GM10248 (cell line): ENCODE results near the gene MTERF4.

Source experiments
- CTCF ChIA-PET: fragments of 300-600 bp; sonication (Branson Sonifier 250); formaldehyde crosslinking; extraction: SDS; loops from one replicate; lab custom pipeline; 2021; ENCODE audit warnings: antibody characterized with exemption; lab: Yijun Ruan, JAX
- POLR2A ChIA-PET: fragments of 350-650 bp; sonication (Branson Sonifier 250); formaldehyde crosslinking; extraction: SDS; loops from one replicate; lab custom pipeline; 2020; ENCODE audit warnings: antibody characterized with exemption; lab: Yijun Ruan, JAX
- DNase-seq: peaks from one replicate; pipeline ENCODE4 v3.0.0; 2012; ENCODE audit errors: extremely low spot score
- TF ChIP-seq, protein P1 (sequence below): IDR thresholded peaks from 2 replicates; pipeline ENCODE4 v1.5.1; 2012; ENCODE audit warnings: mild to moderate bottlenecking, low read depth; ENCODE audit errors: extremely low read depth, missing control alignments, control extremely low read depth

The MTERF4 gene

DNA sequence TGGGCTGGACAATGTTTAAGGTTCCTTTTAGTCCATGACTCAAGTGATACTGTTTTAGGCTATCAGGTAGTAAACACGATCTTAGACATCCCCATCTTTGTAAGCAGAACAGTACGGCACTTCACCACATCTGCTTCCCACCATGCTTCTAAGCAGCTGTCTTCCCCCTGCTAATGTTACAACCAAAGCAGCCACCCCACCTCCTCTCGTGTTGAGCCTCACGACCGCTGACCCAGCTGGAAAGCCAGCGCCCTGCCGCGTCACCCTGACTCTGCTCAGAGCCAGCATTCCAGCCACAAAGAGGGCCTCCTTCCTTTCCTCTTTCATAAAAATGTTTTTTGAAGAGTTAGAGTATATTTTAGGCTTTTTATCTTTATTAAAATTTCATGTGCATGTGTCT is 9.4 kb downstream of the MTERF4 start:
- DNase-seq = no peak
- TF ChIP-seq, protein P1, sequence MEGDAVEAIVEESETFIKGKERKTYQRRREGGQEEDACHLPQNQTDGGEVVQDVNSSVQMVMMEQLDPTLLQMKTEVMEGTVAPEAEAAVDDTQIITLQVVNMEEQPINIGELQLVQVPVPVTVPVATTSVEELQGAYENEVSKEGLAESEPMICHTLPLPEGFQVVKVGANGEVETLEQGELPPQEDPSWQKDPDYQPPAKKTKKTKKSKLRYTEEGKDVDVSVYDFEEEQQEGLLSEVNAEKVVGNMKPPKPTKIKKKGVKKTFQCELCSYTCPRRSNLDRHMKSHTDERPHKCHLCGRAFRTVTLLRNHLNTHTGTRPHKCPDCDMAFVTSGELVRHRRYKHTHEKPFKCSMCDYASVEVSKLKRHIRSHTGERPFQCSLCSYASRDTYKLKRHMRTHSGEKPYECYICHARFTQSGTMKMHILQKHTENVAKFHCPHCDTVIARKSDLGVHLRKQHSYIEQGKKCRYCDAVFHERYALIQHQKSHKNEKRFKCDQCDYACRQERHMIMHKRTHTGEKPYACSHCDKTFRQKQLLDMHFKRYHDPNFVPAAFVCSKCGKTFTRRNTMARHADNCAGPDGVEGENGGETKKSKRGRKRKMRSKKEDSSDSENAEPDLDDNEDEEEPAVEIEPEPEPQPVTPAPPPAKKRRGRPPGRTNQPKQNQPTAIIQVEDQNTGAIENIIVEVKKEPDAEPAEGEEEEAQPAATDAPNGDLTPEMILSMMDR = no peak
- CTCF ChIA-PET = interaction anchor here (1.0 to 1.6 kb wide), 4 partner anchors 9 to 119 kb away, joined by 3 to 5 read pairs (median 4); partner anchors contain the start of gene MTERF4
- POLR2A ChIA-PET = no interaction called here

DNA sequence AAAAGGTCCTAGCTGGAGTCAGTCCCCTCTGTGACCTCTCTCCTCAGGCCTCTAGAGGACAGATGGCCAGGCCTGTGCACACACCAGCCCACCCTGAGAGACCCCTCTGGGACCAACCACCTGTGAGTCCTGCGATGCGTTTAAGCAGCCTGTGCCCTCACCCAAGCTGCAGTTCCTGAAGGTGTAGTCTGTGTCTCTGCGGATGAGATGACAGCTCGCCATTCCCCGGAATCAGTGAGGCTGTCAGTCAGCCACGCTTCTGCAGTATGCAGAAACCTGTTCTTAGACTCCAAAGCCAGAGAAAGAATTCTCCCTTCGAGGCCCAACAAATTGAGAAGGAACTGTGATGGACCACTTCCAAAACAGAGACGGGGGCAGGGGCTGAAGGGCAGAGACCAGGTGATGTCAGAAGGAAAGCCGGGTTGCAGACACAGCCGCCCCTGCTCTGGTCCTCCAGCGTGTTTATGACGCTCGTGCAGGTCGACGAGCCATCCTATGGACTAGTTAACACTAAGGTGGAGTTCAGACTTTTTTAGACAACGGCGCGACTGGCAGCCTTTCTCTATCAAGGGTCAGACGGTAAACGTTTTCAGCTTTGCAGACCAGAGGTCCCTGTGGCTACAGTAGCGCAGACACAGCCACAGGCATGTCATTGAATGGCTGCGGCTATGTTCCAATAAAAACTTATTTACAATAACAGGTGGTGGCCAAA is 10.2 kb downstream of the MTERF4 start:
- CTCF ChIA-PET = interaction anchor here (1.0 to 5.2 kb wide), 3 partner anchors 9 to 14 kb away, joined by 4 to 32 read pairs (median 5); partner anchors contain the start of gene MTERF4
- TF ChIP-seq, protein P1 = no peak
- no peak for DNase-seq
- POLR2A ChIA-PET = no interaction called here

DNA sequence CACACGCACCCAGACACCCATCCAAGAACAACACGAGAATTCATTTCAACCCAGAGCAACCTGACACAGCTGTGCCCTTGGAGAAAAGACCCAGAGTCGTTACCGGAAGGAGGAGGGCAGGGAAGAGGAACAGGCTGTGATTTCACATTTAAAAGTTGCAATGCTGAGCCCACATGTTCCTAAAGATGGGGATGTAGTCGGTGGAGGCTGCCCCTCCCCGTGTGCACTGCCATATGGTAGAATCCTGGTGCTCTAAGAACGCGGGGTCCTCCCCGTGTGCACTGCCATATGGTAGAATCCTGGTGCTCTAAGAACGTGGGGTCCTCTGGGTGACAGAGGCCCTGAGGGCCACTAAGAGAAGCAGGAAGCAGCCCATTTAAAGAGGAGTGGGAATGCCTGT is 10.9 kb downstream of the MTERF4 start:
- no peak for DNase-seq
- TF ChIP-seq, protein P1 = no peak
- POLR2A ChIA-PET = no interaction called here
- CTCF ChIA-PET = interaction anchor here (5.2 kb wide), 1 partner anchor 13 kb away, joined by 32 read pairs; no protein-coding TSS in a partner anchor

DNA sequence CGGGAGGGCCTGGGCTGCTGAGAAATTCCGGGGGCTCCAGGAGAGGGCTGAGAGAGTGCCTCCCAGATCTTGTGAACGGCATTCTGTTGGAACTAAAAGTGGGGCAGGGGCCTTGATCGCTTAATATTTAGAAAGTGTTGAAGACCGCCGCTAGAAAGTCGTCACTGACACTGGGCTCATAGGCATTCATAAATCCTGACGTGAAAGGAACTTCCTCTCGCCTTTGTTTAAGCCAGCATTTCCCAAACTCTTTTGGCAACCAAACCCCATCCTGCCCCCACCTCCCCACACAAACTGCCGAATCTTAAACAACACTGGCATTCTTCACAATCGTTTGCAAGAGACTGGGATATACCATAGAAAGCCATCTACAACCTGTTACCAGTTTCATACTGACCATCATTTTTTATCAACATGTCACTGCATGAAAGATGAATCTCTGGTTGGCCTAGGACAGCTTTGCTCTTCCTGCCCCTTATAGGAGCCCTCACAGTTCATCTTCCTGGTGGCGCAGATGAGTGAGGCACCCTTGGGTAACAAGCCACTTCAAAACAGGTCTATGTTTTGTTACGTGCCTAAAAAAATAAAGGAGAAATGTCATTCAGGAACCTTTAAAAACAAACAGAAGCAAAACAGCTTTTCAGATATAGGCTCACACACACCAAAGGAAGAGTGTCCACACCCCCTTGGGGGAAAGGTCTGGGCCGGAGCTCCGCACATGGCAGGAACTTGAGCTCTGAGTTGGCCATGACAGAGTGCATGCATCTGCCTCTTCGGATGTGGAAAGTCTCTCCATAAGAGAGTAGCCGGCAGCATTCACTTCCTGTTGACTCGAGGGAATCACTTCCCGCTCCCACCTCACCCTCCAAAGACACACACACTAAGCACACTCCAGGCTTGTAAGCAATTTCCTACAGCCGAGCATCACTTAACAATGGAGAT is 13.0 kb downstream of the MTERF4 start:
- TF ChIP-seq, protein P1 = no peak
- no peak for DNase-seq
- CTCF ChIA-PET = interaction anchor here (1.1 to 5.2 kb wide), 4 partner anchors 11 to 175 kb away, joined by 3 to 32 read pairs (median 8); partner anchors contain the start of genes PASK and PPP1R7
- POLR2A ChIA-PET = interaction anchor here (1.3 to 1.7 kb wide), 2 partner anchors 10 to 23 kb away, joined by 4 to 6 read pairs; no protein-coding TSS in a partner anchor

DNA sequence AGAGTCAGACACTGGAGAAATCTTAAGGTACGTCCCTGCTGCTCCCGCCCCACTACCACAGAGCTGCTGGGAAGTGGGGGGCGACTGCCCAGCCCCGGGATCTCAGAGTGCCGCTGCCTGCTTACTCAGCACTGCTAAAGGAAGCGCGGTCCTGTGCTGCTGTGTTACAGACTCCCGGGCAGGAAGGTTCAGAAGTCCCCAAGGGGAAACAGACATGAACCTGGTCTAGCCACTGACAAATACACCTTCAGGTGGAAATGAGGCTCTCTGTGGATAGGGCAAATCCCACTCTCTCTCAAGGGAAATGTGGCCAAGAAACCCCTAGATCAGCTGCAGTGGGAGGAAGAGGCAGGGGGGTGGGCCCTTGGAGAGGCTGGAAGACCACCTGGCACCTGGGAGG is 13.7 kb downstream of the MTERF4 start:
- DNase-seq = no peak
- TF ChIP-seq, protein P1 = no peak
- ChIA-PET POLR2A (interaction anchor here (1.2 to 1.7 kb wide), 4 partner anchors 11 to 61 kb away, joined by 3 to 8 read pairs (median 5); partner anchors contain the start of genes MTERF4 and PASK), CTCF (interaction anchor here (0.7 to 5.2 kb wide), 6 partner anchors 10 to 174 kb away, joined by 3 to 32 read pairs (median 4); partner anchors contain the start of genes PASK and PPP1R7)
